Effector memory CD8-positive, alpha-beta T cell (primary cell): Measurements from ENCODE around the gene FMC1.
"Not testable (repeated sequence)": the region's sequence is repeated elsewhere in the genome, so short reads cannot be mapped to it uniquely, and the experiment has no call there.

Experiments
- ATAC-seq: fragments of 150-1000 bp; cut with Tn5 transposase; replicated peaks from 2 replicates; pipeline ENCODE4 v1.10.0; 2021; ENCODE audit warnings: mild to moderate bottlenecking, moderate library complexity
- DNase-seq, 3 experiments: peaks; one replicate each; pipeline ENCODE4 v3.0.0; 2021
- H3K27ac Mint-ChIP-seq, 2 donors: one replicate each; pipeline ENCODE4 v1.8.0; 2022; ENCODE audit warnings: mild to moderate bottlenecking in 2 of 2, mixed read lengths in 2 of 2, moderate library complexity in 2 of 2
- H3K27me3 Mint-ChIP-seq, 2 donors: one replicate each; pipeline ENCODE4 v1.8.0; 2022; ENCODE audit warnings: mixed read lengths in 2 of 2
- H3K36me3 Mint-ChIP-seq: one replicate; pipeline ENCODE4 v1.8.0; 2022; ENCODE audit warnings: mild to moderate bottlenecking, moderate library complexity, mixed read lengths; ENCODE audit not compliant: insufficient read depth
- H3K4me1 Mint-ChIP-seq, 2 donors: one replicate each; pipeline ENCODE4 v1.8.0; 2022; ENCODE audit warnings: low read depth in 2 of 2, mixed read lengths in 2 of 2
- H3K4me3 Mint-ChIP-seq, 2 donors: one replicate each; pipeline ENCODE4 v1.8.0; 2022; ENCODE audit warnings: mild to moderate bottlenecking in 2 of 2, mixed read lengths in 2 of 2, moderate library complexity in 2 of 2
- H3K9me3 Mint-ChIP-seq, 2 donors: one replicate each; pipeline ENCODE4 v1.8.0; 2022; ENCODE audit warnings: mixed read lengths in 2 of 2

The FMC1 gene

DNA sequence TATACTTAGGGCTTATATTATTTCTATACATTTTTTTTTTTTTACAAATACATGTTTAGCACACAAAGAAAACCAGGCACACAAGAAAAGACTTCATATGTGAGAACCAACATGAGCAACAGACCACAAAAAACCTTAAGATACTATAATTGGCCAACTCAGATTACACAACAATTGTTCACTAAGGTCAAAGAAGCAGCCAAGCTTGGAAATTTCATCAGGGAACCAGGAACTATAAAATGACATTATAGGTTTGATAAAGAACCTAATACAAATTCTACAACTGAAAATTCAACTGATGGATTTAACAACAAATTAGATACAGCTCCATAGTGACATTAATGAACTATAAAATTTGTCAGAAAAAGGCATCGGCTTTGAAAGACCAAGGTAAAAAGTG, 14.2 kb downstream of the FMC1 start:
- peaks cover 7 to 18% of the 10 kb centered on the region in 2 donors for H3K4me1 Mint-ChIP-seq
- ATAC-seq = no peak
- no peaks in the 10 kb centered on the region for H3K27me3 Mint-ChIP-seq
- no peak overlapping the region for H3K4me3 Mint-ChIP-seq
- no peak overlapping the region for H3K27ac Mint-ChIP-seq
- no peak for DNase-seq
- H3K9me3 Mint-ChIP-seq = no peaks in the 10 kb centered on the region
- peaks cover 29% of the 10 kb centered on the region for H3K36me3 Mint-ChIP-seq

DNA sequence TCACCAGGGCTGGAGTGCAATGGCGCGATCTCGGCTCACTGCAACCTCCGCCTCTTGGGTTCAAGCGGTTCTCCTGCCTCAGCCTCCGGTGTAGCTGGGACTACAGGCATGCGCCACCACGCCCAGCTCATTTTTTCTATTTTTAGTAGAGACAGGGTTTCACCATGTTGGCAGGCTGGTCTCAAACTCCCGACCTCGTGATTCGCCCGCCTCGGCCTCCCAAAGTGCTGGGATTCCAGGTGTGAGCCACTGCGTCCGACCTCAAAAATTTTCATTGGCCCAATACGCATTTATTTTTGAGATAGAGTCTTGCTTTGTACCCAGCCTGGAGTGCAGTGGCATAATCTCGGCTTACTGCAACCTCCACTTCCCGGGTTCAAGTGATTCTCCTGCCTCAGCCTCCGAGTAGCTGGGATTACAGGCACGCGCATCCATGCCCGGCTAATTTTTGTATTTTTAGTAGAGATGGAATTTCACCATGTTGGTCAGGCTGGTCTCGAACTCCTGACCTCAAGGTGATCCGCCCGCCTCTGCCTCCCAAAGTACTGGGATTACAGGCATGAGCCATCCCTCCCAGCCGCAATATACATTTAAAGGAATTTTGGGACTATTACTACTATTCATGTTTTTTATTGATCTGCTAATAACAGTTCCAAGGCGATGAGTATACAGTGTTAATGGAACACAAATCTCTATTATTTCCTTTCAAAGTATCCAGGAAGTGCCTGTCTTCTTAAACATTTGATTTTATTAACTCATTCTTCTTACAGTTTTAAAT, 16.8 kb downstream of the FMC1 start:
- H3K4me3 Mint-ChIP-seq = peak overlapping the region; percentile 93 to 97
- H3K4me1 Mint-ChIP-seq = peaks cover 17 to 29% of the 10 kb centered on the region in 2 donors
- H3K9me3 Mint-ChIP-seq, ATAC-seq, DNase-seq, H3K27me3 Mint-ChIP-seq: not testable (repeated sequence)
- peaks cover 38% of the 10 kb centered on the region for H3K36me3 Mint-ChIP-seq
- H3K27ac Mint-ChIP-seq = peak overlapping the region; percentile 98 to 99

DNA sequence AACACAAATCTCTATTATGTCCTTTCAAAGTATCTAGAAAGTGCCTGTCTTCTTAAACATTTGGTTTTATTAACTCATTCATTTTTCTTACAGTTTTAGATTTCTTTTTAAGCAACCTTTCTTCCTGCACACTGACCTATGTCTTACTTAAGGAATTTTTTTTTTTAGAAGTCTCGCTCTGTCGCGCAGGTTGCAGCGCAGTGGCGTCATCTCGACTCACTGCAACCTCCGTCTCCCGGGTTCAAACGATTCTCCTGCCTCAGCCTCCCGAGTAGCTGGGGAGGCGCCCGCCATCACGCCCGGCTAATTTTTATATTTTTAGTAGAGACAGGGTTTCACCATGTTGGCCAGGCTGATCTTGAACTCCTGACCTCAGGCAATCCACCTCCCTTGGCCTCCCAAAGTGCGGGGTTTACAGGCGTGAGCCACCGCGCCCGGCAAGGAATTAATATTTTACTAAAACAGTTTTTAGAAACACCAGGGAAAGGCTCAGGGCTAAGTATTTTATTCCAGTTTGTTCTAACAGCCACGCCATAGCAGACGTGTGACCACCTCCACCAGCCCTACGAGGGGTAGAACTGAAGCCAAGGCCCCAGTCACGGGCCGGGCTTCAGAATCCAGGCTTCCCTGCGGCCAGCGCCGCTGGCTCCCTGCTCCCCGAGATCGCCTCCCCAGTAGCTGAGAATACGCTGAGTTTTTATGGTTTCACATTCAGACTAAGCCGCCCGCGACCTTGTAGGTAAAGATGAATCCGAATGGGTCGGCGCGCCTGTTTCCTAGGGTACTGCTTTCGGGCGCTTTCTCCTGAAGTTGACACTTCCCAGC, 17.6 kb downstream of the FMC1 start:
- H3K9me3 Mint-ChIP-seq = no peaks in the 10 kb centered on the region
- ATAC-seq (peak; percentile 11), DNase-seq (peak in 1 of 3 experiments; percentile 17)
- no peaks in the 10 kb centered on the region for H3K27me3 Mint-ChIP-seq
- peak overlapping the region; percentile 98 to 99 for H3K27ac Mint-ChIP-seq
- H3K36me3 Mint-ChIP-seq = peaks cover 42% of the 10 kb centered on the region
- H3K4me3 Mint-ChIP-seq = peak overlapping the region; percentile 93 to 97
- H3K4me1 Mint-ChIP-seq = peaks cover 21 to 31% of the 10 kb centered on the region in 2 donors

DNA sequence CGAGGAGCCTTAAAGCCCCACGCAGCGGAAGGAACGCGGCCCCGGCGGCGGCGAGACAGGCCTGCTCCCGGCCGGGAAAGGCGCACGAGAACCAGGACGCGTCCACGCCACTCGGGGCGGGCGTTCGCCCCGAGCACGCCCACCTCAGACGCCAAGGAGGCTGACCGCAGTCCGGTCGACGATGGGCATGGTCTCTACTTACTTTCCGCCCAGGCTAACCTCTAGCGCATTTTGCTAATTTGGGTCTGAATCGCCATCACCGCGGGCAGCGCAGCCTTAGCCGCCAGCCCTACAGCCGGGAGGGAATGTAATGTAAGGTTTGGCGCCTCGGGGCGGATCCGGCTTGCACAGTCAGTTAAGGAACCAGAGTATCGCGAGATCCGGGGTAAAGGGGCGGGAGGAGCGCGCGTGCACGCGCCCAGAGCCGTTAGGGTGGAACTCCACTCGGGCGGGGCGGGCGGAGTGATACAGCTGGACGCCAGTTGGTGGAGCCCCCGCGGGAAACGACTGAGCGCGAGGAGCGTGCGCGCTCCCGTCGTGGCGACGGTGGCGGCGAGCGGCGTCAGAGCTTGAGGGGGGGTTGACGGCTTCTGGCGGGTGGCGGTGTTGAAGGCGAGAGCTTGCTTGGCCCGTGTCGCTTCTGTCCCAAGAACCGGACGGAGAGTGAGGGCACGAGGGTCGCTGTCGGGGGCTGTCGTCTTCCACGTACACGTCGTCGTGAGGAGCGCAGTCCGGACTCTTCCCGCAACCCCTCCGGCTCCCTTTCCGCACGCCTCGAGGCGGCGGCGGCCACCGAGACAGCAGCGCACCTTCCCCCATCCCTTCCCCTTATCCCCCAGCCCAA, 18.5 kb downstream of the FMC1 start, which contains the start of gene LUC7L2:
LUC7L2 (plus strand) TSS at position 529 of the 844 bp plus-strand sequence. CDS start 368 bp downstream, outside the sequence.
- ATAC-seq = peak; percentile 77
- DNase-seq = peak; percentile 99
- peaks cover 21 to 32% of the 10 kb centered on the region in 2 donors for H3K4me1 Mint-ChIP-seq
- H3K9me3 Mint-ChIP-seq = no peaks in the 10 kb centered on the region
- no peaks in the 10 kb centered on the region for H3K27me3 Mint-ChIP-seq
- peaks cover 42% of the 10 kb centered on the region for H3K36me3 Mint-ChIP-seq
- H3K27ac Mint-ChIP-seq = peak within 1 kb of the TSS; percentile 98 to 99
- peak within 1 kb of the TSS; percentile 93 to 97 for H3K4me3 Mint-ChIP-seq

DNA sequence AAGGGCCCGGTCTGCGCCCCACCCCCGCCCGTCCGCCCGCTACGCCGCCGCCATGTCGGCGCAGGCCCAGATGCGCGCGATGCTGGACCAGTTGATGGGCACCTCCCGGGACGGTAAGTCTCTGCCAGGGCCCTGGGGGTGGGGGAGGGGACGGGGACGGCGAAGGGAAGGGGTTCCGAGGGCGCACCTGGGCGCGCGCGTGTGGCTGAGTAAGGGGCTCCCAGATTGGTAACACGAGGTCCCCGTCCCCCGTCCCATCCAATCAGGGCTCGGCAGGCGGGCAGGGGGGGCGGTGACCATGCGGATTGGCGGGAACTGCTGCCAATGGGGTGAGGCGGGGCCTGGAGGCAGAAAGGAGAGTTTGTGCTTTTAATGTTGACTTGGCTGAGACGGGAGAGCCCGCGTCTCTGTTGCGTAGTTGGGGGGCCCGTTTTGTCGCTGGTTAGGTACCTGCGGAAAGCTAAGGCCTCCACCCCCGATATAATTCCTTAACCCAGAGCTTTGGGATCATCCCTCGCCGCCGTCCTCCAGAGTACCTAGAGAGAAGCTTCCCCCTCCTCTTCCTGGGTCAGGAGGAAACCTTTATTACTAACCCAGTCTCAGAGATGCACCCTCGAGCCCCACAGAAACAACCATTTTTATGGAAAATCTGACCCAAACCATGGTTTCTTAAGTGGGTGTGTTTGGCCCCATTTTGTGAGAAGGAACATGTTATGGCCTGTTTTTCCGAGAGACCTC, 19.2 kb downstream of the FMC1 start:
- Mint-ChIP-seq H3K4me3 (peak overlapping the region; percentile 93 to 97), H3K36me3 (peaks cover 42% of the 10 kb centered on the region), H3K4me1 (peaks cover 25 to 39% of the 10 kb centered on the region in 2 donors), H3K9me3 (no peaks in the 10 kb centered on the region), H3K27me3 (no peaks in the 10 kb centered on the region), H3K27ac (peak overlapping the region; percentile 98 to 99)
- peak; percentile 71 for ATAC-seq
- peak; percentile 96 to 97 (median 97) for DNase-seq

DNA sequence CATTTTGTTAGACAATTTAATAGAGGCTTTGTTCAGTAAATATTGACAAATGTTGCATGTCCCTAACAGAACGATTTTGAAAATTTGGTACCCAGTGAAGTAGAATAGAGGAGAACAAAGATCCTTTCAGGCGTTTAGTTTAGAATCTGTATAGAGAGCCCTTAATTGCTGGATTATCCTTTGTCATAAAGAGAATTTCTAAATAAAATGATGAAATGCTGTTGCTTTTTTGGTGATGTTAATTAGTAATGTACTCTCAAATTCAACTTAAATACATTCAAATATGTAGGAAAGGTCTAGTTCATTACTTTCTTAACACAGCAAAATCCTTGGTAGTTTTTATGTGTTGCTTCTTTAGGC, 19.8 kb downstream of the FMC1 start:
- Mint-ChIP-seq H3K36me3 (peaks cover 44% of the 10 kb centered on the region), H3K4me1 (peaks cover 29 to 43% of the 10 kb centered on the region in 2 donors), H3K9me3 (no peaks in the 10 kb centered on the region), H3K4me3 (peak overlapping the region; percentile 93 to 97), H3K27ac (peak overlapping the region; percentile 98 to 99), H3K27me3 (no peaks in the 10 kb centered on the region)
- DNase-seq (no peak), ATAC-seq (no peak)

DNA sequence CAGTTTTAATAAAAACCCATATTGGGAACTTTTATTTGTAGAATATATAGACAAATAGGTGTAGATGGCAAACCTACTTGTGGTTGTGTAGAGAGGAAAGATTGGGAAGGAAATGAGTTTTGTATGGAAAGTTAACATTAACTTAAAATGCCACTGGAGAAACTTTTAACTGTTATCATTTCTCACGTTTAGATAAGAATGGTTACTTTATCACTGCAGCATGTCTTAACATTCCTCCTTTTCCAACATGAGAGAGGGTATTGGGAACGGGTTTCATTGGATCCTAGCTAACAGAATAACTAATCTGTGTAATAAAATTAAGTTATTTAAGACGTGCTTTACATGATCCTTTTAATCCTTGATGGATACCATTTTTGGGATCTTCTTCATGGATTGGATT, 20.4 kb downstream of the FMC1 start:
- no peak for ATAC-seq
- Mint-ChIP-seq H3K36me3 (peaks cover 44% of the 10 kb centered on the region), H3K27me3 (no peaks in the 10 kb centered on the region), H3K9me3 (no peaks in the 10 kb centered on the region), H3K4me1 (peaks cover 29 to 43% of the 10 kb centered on the region in 2 donors), H3K4me3 (peak overlapping the region; percentile 93 to 97), H3K27ac (peak overlapping the region; percentile 98 to 99)
- no peak for DNase-seq

DNA sequence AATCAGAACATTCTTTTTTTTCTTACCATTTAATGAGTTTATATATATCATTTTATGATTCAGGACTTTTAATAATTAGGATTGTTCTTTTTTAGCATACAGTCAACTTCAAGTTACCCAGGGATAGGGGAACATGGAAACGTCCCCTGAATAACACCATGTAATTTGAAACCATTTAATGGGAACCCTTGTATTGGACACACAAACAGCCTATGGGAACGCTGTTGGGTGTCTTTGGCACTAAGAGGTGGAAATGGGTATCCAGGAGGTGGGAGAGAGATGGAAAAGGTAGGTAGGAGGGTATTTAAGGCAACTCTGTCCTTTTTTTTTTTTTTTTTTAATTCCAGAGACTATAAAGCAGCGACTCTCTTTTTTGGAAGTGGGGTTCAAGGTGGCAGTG, 21.2 kb downstream of the FMC1 start:
- H3K4me1 Mint-ChIP-seq = peaks cover 29 to 43% of the 10 kb centered on the region in 2 donors
- peaks cover 45% of the 10 kb centered on the region for H3K36me3 Mint-ChIP-seq
- DNase-seq (no peak), ATAC-seq (no peak)
- peak overlapping the region in 1 of 2 donors; percentile 93 for H3K4me3 Mint-ChIP-seq
- H3K27me3 Mint-ChIP-seq = no peaks in the 10 kb centered on the region
- H3K27ac Mint-ChIP-seq = peak overlapping the region in 1 of 2 donors; percentile 15
- H3K9me3 Mint-ChIP-seq = no peaks in the 10 kb centered on the region

DNA sequence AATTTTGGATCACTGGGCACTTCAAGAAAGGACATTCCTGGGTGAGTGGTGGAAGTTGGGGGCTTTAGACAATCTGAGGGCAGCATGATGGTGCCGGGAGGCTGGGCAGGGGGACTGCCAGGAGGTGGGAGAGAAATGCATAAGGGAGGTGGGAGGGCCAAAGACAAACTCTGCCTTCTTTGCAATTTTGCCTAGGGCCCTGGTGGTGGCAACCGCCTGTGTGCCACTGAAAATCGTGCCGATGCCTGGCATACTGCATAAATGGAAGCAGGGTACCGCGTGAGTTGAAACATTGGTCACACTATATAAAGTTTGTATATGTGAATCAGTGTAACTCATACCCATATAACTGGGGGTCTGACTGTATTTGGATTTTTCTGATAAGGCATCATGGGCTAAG, 21.8 kb downstream of the FMC1 start:
- Mint-ChIP-seq H3K9me3 (no peaks in the 10 kb centered on the region), H3K4me1 (peaks cover 33 to 43% of the 10 kb centered on the region in 2 donors), H3K36me3 (peaks cover 48% of the 10 kb centered on the region), H3K27ac (peak overlapping the region; percentile 15 to 16), H3K4me3 (peak overlapping the region in 1 of 2 donors; percentile 93), H3K27me3 (no peaks in the 10 kb centered on the region)
- DNase-seq (no peak), ATAC-seq (no peak)

DNA sequence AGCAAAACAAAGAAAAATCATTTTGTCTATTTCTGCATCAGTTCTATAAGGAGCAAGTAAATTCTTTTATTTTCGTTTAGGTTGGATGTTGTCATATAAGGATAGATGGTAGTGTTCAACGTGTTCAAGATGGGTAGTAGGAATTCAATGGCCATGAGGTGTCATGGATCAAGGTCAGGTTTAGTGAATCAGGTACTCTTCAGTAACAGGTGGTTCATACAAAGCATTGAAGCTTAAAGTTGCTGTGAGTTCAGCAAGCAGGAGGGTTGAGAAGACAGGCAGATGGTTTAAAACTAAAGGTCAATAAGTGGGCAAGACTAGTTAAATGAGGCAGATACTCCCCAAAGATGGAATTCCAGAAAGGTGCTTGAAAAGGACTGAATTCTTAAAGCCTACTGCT, 24.2 kb downstream of the FMC1 start:
- H3K4me1 Mint-ChIP-seq = peaks cover 40 to 48% of the 10 kb centered on the region in 2 donors
- H3K27me3 Mint-ChIP-seq = no peaks in the 10 kb centered on the region
- no peak for ATAC-seq
- DNase-seq = no peak
- H3K4me3 Mint-ChIP-seq = peak overlapping the region in 1 of 2 donors; percentile 1
- H3K27ac Mint-ChIP-seq = peak overlapping the region in 1 of 2 donors; percentile 75
- H3K9me3 Mint-ChIP-seq = no peaks in the 10 kb centered on the region
- peaks cover 39% of the 10 kb centered on the region for H3K36me3 Mint-ChIP-seq

DNA sequence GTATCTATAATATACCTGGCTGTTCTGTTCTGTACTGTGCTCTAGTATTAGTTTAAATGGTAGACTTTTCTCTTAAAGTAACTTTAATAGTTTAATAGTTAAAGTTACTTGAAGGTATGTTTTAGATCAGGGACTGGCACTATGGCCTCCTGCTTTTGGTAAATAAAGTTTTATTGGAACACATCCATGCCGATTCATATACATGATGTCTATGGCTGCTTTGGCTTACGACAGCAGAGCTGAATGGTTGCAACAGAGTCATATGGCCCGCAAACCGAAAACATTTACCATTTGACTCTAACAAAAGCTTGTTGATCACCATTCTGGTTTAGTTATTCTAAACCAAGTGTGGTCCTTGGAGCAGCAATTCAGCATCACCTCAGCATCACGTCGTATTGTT, 25.3 kb downstream of the FMC1 start:
- peaks cover 42 to 50% of the 10 kb centered on the region in 2 donors for H3K4me1 Mint-ChIP-seq
- no peak for DNase-seq
- no peaks in the 10 kb centered on the region for H3K9me3 Mint-ChIP-seq
- H3K27ac Mint-ChIP-seq = no peak overlapping the region
- no peak overlapping the region for H3K4me3 Mint-ChIP-seq
- ATAC-seq = no peak
- no peaks in the 10 kb centered on the region for H3K27me3 Mint-ChIP-seq
- peaks cover 38% of the 10 kb centered on the region for H3K36me3 Mint-ChIP-seq

DNA sequence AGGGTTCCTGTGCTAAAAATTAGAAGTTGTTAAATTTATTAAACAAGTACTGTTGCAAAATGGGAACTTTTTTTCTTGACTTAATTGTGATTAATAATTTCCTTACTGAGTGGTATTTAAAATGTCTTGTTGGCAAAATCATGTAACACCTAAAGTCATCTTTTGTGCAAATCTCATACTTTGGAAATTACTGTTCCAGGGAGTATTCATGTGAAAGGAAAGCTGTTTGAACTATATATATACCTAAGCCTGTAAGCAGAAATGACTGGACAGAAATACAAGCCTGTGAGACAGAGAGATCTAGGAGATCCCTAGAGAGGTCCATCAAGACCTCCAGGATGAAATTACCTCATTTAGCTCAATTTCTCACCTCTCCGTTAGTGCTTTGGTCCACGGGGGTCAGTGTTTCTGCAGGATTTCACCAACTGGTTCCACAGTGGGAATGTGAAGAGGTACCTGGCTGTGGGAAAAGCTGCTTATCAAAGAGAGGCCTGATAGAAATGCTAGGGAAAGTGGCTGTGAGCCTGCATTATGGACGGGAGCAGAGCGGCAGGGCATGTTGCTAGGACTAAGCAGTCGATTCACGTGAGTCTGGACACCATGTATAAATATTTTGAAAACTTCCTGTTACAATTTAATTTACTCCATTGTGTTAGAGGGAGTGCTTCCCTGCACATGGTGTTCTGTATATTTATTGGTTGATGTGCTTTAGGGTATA, 26.5 kb downstream of the FMC1 start:
- DNase-seq = no peak
- Mint-ChIP-seq H3K4me3 (peak overlapping the region in 1 of 2 donors; percentile 1), H3K36me3 (peaks cover 40% of the 10 kb centered on the region), H3K27ac (no peak overlapping the region), H3K4me1 (peaks cover 47 to 48% of the 10 kb centered on the region in 2 donors), H3K9me3 (no peaks in the 10 kb centered on the region), H3K27me3 (no peaks in the 10 kb centered on the region)
- ATAC-seq = no peak
